Measurements from ENCODE around the gene FSIP1. TPM values are rescaled to one million over a fixed set of nuclear protein-coding genes. Genes with fewer than 3 reads are reported as not detected.

The FSIP1 gene
- total and polyA plus RNA-seq, 9 of the 15 experiments (the other 6 are each of a cell fraction or from before 2014, with no cell fraction given), result 0.07 to 0.51 (median 0.29) TPM

GRCh38 chr15:39713846-39714245 lies 68.8 kb downstream of the FSIP1 start (continued):
- TF ChIP-seq, protein P1, sequence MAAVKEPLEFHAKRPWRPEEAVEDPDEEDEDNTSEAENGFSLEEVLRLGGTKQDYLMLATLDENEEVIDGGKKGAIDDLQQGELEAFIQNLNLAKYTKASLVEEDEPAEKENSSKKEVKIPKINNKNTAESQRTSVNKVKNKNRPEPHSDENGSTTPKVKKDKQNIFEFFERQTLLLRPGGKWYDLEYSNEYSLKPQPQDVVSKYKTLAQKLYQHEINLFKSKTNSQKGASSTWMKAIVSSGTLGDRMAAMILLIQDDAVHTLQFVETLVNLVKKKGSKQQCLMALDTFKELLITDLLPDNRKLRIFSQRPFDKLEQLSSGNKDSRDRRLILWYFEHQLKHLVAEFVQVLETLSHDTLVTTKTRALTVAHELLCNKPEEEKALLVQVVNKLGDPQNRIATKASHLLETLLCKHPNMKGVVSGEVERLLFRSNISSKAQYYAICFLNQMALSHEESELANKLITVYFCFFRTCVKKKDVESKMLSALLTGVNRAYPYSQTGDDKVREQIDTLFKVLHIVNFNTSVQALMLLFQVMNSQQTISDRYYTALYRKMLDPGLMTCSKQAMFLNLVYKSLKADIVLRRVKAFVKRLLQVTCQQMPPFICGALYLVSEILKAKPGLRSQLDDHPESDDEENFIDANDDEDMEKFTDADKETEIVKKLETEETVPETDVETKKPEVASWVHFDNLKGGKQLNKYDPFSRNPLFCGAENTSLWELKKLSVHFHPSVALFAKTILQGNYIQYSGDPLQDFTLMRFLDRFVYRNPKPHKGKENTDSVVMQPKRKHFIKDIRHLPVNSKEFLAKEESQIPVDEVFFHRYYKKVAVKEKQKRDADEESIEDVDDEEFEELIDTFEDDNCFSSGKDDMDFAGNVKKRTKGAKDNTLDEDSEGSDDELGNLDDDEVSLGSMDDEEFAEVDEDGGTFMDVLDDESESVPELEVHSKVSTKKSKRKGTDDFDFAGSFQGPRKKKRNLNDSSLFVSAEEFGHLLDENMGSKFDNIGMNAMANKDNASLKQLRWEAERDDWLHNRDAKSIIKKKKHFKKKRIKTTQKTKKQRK (IDR thresholded peaks at IDR 0.05; ENCODE audit: borderline replicate concordance, low read depth, low read length), result no peak
- TF ChIP-seq RAD21 (CRISPR knock-in tag; conservative IDR thresholded peaks at IDR 0.05 in 1 of 2, IDR thresholded peaks at IDR 0.05 in 1 of 2) (no peak), IRF1 (CRISPR knock-in tag; IDR thresholded peaks at IDR 0.05; ENCODE audit: borderline replicate concordance) (no peak), ZNF121 (CRISPR knock-in tag; conservative IDR thresholded peaks at IDR 0.05) (no peak), ZNF77 (CRISPR knock-in tag; IDR thresholded peaks at IDR 0.05) (no peak), HBP1 (CRISPR knock-in tag; IDR thresholded peaks at IDR 0.05) (no peak), AFF4 (CRISPR knock-in tag; IDR thresholded peaks at IDR 0.05) (no peak), ZBTB34 (CRISPR knock-in tag; IDR thresholded peaks at IDR 0.05) (no peak), SRSF9 (IDR thresholded peaks at IDR 0.05; ENCODE audit: borderline replicate concordance, low read depth, low read length) (no peak), ZNF232 (CRISPR knock-in tag; IDR thresholded peaks at IDR 0.05) (no peak), MAX (CRISPR knock-in tag; IDR thresholded peaks at IDR 0.05) (no peak)

Data from K562 (cell line).